Memory B cell (primary cell): Measurements from ENCODE around the gene TMTC2.

Experiments
- ATAC-seq: fragments of 150-1000 bp; cut with Tn5 transposase; 2 replicates; pipeline ENCODE4 v1.10.0; 2021; ENCODE audit warnings: low read depth, mild to moderate bottlenecking, moderate library complexity
- DNase-seq, 2 donors: peaks; one replicate each; pipeline ENCODE4 v3.0.0; 2022; ENCODE audit warnings: low spot score in 2 of 2
- H3K27ac Mint-ChIP-seq: one replicate; pipeline ENCODE4 v1.8.0; 2022; ENCODE audit warnings: mild to moderate bottlenecking, moderate library complexity, mixed read lengths
- H3K27me3 Mint-ChIP-seq: one replicate; pipeline ENCODE4 v1.8.0; 2022; ENCODE audit warnings: mixed read lengths
- H3K36me3 Mint-ChIP-seq: one replicate; pipeline ENCODE4 v1.8.0; 2022; ENCODE audit warnings: mild to moderate bottlenecking, mixed read lengths
- H3K4me1 Mint-ChIP-seq: one replicate; pipeline ENCODE4 v1.8.0; 2022; ENCODE audit warnings: mixed read lengths
- H3K4me3 Mint-ChIP-seq: one replicate; pipeline ENCODE4 v1.8.0; 2022; ENCODE audit warnings: mild to moderate bottlenecking, moderate library complexity, mixed read lengths
- H3K9me3 Mint-ChIP-seq: one replicate; pipeline ENCODE4 v1.8.0; 2022; ENCODE audit warnings: mixed read lengths

TMTC2 gene

DNA sequence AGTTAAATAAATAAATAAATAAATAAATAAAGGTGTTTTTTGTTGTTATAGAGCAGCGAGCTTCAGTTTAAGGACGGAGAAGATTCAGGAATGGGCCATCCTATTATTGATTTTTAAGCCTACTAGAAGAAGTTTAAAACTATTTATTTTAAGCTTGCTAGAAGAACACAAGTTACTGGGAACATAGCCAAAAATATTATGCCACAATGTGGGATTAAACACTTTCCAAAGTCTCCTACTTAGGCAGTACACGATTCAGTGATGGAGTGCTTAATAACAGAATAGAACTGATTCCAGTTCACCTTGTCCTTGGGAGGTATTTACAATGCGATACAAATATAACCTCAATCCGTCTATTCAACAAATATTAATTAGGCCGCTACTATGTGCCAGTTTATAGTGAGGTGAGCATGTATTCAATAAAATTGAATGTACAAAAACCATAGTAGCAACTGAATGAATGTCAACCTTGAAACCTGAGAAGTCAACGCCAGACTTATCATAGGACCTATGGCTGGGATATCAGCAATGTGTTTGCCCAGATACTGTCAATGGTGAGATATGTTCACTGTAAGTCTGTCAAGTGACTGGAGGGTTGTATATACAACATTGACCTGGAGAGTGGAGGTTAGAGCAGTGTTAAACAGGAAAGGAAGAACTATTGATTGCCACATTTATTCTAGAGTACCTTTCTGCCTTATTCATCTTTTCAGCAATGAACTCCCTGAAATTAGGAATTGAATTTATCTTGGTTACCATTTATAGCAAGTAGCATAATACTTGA is 486.4 kb downstream of the TMTC2 start:
- H3K27ac Mint-ChIP-seq = no peak overlapping the region
- ATAC-seq (no peak), DNase-seq (no peak)

DNA sequence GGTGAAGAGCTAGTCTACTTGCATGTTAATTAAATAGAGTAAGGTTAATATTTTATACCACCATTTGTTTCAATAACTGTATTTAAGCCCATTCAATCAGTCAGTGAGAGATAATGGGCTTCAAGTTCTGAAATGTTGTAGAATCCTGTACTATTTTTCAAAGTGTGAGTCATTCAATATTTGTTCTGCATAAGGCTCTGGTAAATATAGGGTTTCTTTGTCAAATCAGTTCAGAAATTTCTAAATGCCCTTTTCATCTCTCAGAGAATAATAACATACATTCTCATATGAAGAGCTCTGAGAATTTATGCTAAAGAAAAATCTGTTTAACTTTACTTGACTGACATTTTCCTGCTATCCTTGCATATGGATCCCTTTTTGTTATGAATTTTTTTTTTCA is 493.3 kb downstream of the TMTC2 start:
- no peak for DNase-seq
- H3K9me3 Mint-ChIP-seq = peaks cover 1% of the 10 kb centered on the region
- no peak overlapping the region for H3K27ac Mint-ChIP-seq
- H3K4me1 Mint-ChIP-seq = no peaks in the 10 kb centered on the region
- H3K36me3 Mint-ChIP-seq = no peaks in the 10 kb centered on the region
- no peak for ATAC-seq
- H3K27me3 Mint-ChIP-seq = no peaks in the 10 kb centered on the region
- no peak overlapping the region for H3K4me3 Mint-ChIP-seq

More for the DNA sequence above, 486.4 kb downstream of the TMTC2 start:
- no peaks in the 10 kb centered on the region for H3K36me3 Mint-ChIP-seq
- H3K27me3 Mint-ChIP-seq = no peaks in the 10 kb centered on the region
- H3K4me1 Mint-ChIP-seq = no peaks in the 10 kb centered on the region
- no peak overlapping the region for H3K4me3 Mint-ChIP-seq
- H3K9me3 Mint-ChIP-seq = no peaks in the 10 kb centered on the region

DNA sequence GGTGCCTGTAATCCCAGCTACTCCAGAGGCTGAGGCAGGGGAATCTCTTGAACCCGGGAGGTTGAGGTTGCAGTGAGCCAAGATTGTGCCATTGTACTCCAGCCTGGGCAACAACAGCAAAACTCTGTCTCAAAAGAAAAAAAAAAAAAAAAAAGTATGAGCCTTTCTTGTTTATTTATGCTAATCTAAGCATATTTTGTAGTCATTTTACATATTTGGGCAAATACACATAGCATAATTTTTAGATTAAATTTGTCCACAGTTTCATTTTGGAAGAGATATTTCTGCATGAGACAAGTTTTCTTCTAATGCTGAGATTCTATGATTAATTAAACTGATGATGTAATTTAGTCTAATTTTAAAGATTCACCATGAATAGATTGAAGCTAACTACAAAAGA is 494.4 kb downstream of the TMTC2 start:
- Mint-ChIP-seq H3K36me3 (no peaks in the 10 kb centered on the region), H3K4me1 (no peaks in the 10 kb centered on the region), H3K27me3 (no peaks in the 10 kb centered on the region), H3K4me3 (no peak overlapping the region), H3K27ac (no peak overlapping the region), H3K9me3 (peaks cover 1% of the 10 kb centered on the region)
- ATAC-seq (no peak), DNase-seq (no peak)

DNA sequence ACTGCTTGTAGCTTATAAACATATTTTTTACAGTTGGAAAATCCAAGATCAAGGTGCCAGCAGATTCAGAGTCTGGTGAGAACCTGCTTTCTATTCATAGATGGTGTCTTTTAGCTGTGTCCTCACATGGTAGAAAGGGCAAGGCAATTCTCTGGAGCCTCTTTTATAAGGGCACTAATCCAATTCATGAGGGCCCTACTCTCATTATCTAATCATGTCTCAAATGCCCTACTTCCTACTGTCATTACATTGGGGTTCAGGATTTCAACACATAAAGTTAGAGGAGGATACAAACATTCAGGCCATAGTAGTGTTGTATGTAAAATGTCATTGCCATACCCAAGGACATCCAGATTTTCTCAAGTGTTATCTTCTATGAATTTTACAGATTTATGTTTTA is 496.4 kb downstream of the TMTC2 start:
- no peak overlapping the region for H3K4me3 Mint-ChIP-seq
- no peaks in the 10 kb centered on the region for H3K36me3 Mint-ChIP-seq
- no peaks in the 10 kb centered on the region for H3K4me1 Mint-ChIP-seq
- no peak overlapping the region for H3K27ac Mint-ChIP-seq
- ATAC-seq = no peak
- H3K9me3 Mint-ChIP-seq = peaks cover 1% of the 10 kb centered on the region
- no peak for DNase-seq
- H3K27me3 Mint-ChIP-seq = no peaks in the 10 kb centered on the region
